NT2/D1 (cell line): ENCODE results near the gene EFCAB6.

Experiments used
- DNase-seq: peaks from one replicate; pipeline ENCODE4 v3.0.0-alpha.2; 2011; ENCODE audit warnings: low read depth, low spot score
- H3K27me3 ChIP-seq: 2 replicates; pipeline ENCODE4 v1.6.0; 2011; ENCODE audit warnings: mild to moderate bottlenecking; ENCODE audit not compliant: insufficient read length, insufficient read depth
- H3K36me3 ChIP-seq: 2 replicates; pipeline ENCODE4 v1.6.1; 2011; ENCODE audit warnings: mild to moderate bottlenecking, low read length, mixed read lengths; ENCODE audit not compliant: insufficient read depth, insufficient read length
- H3K4me1 ChIP-seq: 2 replicates; pipeline ENCODE4 v1.5.1; 2011; ENCODE audit not compliant: insufficient read depth, insufficient read length
- H3K4me3 ChIP-seq: 2 replicates; pipeline ENCODE4 v1.5.1; 2011; ENCODE audit warnings: low read depth; ENCODE audit not compliant: insufficient read length
- H3K9ac ChIP-seq: 2 replicates; pipeline ENCODE4 v1.6.0; 2011; ENCODE audit warnings: low read depth; ENCODE audit not compliant: insufficient read length
- H3K9me3 ChIP-seq: 2 replicates; pipeline ENCODE4 v1.5.1; 2011; ENCODE audit warnings: mild to moderate bottlenecking, low read length; ENCODE audit not compliant: insufficient read depth
- SUZ12 ChIP-seq: IDR thresholded peaks from 2 replicates; pipeline ENCODE4 v1.6.1; 2011; ENCODE audit not compliant: insufficient read length, insufficient read depth; ENCODE audit errors: extremely low read depth
- YY1 ChIP-seq: IDR thresholded peaks from 2 replicates; pipeline ENCODE4 v1.6.1; 2011; ENCODE audit not compliant: insufficient read length, insufficient read depth
- ZNF274 ChIP-seq: IDR thresholded peaks from 2 replicates; pipeline ENCODE4 v1.6.1; 2011; ENCODE audit warnings: mild to moderate bottlenecking, low read depth, low read length

Gene EFCAB6

DNA sequence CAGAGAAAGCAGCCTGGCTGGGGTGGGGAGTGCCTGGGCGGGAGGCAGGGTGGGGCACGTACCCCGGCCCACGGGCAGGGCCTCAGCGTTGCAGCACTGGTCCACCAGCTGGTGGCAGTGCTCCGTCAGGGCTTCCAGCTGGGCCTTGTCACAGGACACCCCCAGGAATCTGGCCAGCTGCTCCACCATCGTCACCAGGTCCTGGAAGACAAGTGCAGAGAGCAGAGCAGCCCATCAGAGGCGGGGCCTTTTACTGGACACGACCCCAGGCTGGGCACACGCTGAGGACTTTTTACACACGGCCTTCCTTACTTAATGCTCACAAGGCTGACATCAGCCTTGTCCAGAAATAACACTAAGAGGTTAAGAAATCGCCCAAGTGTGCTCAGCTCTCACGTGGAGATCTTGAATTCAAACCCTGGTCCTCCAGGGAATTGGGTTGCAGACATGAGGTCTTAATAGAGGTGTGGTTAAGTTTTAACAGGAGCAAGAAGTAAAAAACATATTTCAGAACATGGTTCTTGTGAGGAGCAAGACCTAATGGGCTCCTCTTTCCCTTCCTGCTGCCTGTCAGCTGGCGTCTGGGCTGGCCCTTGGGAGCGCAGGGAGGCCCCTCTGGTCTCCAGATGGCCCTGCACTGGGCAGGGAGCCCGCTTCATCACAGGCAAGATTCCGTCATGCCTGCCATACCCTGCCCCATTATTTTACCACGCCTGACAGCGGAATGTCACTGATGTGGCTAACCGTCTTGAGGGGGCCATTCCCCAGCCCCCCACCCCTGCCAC, 17.1 kb upstream of the EFCAB6 start:
- DNase-seq = no peak
- no peaks in the 10 kb centered on the region for H3K9me3 ChIP-seq
- H3K27me3 ChIP-seq = no peaks in the 10 kb centered on the region
- no peak overlapping the region for H3K9ac ChIP-seq
- H3K4me1 ChIP-seq = no peaks in the 10 kb centered on the region
- TF ChIP-seq ZNF274 (no peak), SUZ12 (no peak), YY1 (no peak)
- peaks cover 35% of the 10 kb centered on the region for H3K36me3 ChIP-seq
- no peak overlapping the region for H3K4me3 ChIP-seq

DNA sequence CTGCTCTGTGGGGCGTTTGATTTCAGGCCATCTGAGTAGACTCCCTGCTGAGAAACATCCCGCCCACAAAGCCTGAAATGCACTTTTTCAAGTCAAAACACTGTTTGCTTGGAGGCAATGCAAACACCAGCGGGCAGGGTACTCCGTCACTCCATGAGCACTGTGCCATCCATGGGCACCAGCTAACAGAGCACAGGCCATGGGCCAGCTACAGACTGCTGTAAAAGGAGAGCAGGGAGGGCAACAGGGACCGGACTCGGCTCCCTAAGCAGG, 16.6 kb upstream of the EFCAB6 start:
- TF ChIP-seq ZNF274 (no peak), YY1 (no peak), SUZ12 (no peak)
- no peaks in the 10 kb centered on the region for H3K27me3 ChIP-seq
- no peaks in the 10 kb centered on the region for H3K4me1 ChIP-seq
- H3K9ac ChIP-seq = no peak overlapping the region
- DNase-seq = no peak
- H3K4me3 ChIP-seq = no peak overlapping the region
- peaks cover 32% of the 10 kb centered on the region for H3K36me3 ChIP-seq
- H3K9me3 ChIP-seq = no peaks in the 10 kb centered on the region

DNA sequence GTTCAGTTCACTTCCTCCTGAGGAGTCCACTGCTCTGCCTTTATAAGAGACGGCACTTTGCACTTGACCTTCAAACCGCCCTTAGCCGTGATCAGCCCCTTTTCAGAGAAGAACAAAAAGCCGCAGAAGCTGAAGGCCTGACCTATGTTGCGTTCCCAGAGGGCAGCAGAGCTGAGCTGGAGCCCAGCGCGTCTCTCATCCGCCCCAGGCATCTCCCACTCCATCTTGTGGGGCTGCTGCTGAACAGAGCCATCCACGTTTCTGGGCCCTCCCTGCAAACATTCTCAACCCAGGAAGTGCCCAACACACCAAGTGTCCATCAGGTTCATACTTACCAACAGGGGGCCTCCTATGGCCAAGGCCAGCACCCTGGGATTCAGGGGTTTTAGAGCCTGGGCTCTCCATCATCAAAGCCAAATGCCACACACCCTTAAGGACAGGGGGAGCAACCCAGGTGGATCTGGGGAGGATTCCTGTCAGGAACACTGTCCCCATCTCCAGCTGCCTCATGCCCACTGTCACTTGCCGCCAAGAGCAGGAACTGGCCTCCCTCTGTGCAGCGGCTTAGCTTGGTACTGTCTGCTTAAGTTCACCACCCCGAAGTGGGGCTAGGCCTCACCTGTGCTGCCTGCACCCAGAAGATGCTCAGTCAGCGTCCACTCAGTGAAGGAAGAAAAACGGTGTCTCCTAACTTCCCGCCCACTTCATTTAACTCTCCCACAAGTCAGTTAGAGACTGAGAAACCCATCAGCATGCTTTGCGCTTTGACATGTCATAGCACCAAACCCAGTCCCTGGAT, 16.0 kb upstream of the EFCAB6 start:
- DNase-seq = no peak
- Histone ChIP-seq H3K4me3 (no peak overlapping the region), H3K27me3 (no peaks in the 10 kb centered on the region), H3K9me3 (no peaks in the 10 kb centered on the region), H3K4me1 (no peaks in the 10 kb centered on the region), H3K9ac (no peak overlapping the region), H3K36me3 (peaks cover 30% of the 10 kb centered on the region)
- TF ChIP-seq ZNF274 (no peak), SUZ12 (no peak), YY1 (no peak)

DNA sequence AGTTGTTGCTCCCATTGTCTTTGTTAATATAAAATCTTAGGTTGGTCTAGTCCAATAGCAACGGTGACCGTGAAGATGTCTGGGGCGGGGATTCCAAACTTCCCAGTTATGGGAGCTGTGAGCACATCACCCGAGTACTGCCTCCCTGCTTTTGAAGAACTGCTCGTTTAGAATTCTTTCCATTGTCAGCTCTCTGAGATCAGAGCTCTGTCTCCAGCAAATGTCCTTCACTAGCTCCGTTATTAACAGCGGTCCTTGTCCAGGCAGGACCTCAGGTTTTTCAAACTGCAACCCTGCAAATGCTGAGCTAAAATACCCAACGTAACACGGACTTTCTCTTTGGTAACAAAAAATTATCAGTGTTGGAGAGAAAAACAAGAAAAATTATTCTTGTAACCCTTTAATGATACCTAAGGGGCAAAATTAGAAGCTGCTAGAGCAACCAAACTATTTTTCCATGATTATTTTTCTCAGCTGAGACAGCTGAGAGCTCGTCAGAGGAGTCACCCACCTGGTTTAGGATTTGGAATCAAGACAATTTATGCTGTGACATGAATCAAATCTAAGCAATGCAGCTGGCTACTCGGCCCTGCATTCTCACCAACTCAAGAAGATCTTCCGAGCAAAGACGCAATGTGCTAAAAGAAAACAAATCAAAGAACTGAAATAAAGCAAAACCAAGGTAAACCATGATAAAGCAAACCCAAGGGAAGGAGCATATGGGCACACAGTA, 15.1 kb upstream of the EFCAB6 start:
- no peaks in the 10 kb centered on the region for H3K27me3 ChIP-seq
- H3K9ac ChIP-seq = no peak overlapping the region
- TF ChIP-seq SUZ12 (no peak), ZNF274 (no peak), YY1 (no peak)
- no peaks in the 10 kb centered on the region for H3K9me3 ChIP-seq
- peaks cover 5% of the 10 kb centered on the region for H3K4me1 ChIP-seq
- H3K4me3 ChIP-seq = no peak overlapping the region
- DNase-seq = no peak
- peaks cover 31% of the 10 kb centered on the region for H3K36me3 ChIP-seq

DNA sequence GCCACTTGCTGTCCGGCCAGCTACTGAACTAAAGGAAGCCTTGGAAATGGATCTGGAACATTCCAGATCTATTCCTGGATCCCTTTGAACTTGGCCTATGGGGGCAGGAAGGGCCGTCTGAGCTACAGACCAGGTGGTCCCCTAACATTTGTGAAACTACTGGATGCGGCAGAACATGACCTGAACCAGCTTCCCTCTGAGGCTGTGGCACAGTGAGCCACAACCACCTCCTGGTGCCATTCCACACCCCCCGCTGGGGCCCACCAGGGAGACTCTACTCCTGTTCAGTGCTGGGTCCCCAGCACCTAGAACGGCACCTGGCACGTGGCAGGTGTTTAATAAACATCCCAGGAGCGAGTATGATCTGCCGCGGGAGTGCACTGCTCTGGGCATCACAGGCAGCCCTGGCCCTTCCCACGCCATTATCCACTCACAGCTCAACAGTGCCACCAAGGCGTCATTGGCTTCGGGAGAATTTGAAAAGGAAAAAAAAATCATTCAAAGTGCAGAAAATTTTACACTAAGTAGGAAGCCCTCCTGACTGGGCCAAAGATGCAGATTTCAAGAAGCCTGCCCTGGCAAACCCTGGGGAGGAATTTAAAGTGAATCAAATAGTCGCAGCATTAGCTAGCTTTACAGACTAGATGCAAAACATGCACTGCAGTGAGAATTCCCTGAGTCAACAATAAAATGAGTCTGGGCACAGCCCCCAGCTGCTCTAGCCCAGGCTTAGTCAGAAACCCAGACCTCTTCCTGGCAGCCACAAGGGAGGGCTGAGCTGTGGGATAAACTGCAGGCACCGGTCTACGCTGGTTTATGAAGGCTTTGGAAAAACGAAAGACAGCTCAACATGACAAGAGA, 14.3 kb upstream of the EFCAB6 start:
- Histone ChIP-seq H3K27me3 (no peaks in the 10 kb centered on the region), H3K9me3 (no peaks in the 10 kb centered on the region), H3K9ac (no peak overlapping the region), H3K4me3 (no peak overlapping the region), H3K4me1 (peaks cover 5% of the 10 kb centered on the region), H3K36me3 (peaks cover 26% of the 10 kb centered on the region)
- no peak for TF ChIP-seq ZNF274
- TF ChIP-seq SUZ12 = no peak
- no peak for TF ChIP-seq YY1
- no peak for DNase-seq

DNA sequence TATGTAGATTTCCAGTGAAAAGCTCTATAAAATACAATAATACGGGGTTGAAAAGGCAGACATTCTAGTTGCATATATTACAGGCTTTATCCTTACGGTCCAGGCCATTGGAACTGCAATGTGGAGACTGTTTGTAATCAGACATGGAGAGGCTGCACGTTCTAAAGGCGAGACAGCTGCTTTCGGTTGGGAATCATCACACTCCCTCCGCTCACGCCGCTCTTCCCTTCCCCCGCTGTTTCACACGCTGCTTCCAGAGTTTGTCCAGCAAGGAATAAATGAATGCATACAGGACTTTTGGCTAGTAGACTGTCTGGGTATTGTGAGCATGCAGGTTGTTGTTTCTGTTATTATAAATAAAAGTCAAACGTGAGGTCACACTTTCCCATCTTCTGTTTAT, 13.5 kb upstream of the EFCAB6 start:
- no peak for DNase-seq
- H3K9ac ChIP-seq = no peak overlapping the region
- H3K36me3 ChIP-seq = peaks cover 23% of the 10 kb centered on the region
- no peaks in the 10 kb centered on the region for H3K9me3 ChIP-seq
- no peak overlapping the region for H3K4me3 ChIP-seq
- H3K27me3 ChIP-seq = no peaks in the 10 kb centered on the region
- no peak for TF ChIP-seq YY1
- TF ChIP-seq ZNF274 = no peak
- no peak for TF ChIP-seq SUZ12
- H3K4me1 ChIP-seq = peaks cover 5% of the 10 kb centered on the region
